ENCODE measurements around the gene PCSK6.

DNA sequence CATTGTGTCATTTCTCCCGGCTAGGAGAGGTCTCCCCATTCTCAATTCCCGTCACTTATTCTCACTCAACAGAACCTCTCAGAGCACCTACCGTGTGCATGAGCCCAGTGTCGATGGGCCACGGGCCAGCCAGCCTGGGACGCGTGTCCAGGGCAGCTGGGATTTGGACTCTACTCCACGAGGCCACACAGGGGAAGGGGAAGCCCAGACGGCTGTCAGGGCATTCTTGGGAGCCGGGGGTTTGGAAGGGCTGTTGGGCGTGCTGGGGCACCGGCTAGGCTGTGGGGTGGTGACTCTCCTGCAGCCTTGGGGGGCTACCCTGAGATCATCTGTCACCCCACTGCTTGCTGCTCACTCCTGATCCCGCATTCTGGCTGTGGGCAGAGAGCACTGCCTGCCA is 41.7 kb upstream of the PCSK6 start:
- TF ChIP-seq POLR2A (IDR thresholded peaks at IDR 0.05) = no peak
- TF ChIP-seq, protein P1, sequence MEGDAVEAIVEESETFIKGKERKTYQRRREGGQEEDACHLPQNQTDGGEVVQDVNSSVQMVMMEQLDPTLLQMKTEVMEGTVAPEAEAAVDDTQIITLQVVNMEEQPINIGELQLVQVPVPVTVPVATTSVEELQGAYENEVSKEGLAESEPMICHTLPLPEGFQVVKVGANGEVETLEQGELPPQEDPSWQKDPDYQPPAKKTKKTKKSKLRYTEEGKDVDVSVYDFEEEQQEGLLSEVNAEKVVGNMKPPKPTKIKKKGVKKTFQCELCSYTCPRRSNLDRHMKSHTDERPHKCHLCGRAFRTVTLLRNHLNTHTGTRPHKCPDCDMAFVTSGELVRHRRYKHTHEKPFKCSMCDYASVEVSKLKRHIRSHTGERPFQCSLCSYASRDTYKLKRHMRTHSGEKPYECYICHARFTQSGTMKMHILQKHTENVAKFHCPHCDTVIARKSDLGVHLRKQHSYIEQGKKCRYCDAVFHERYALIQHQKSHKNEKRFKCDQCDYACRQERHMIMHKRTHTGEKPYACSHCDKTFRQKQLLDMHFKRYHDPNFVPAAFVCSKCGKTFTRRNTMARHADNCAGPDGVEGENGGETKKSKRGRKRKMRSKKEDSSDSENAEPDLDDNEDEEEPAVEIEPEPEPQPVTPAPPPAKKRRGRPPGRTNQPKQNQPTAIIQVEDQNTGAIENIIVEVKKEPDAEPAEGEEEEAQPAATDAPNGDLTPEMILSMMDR (IDR thresholded peaks at IDR 0.05) = no peak

Measured in Peyer's patch (tissue), 4 donors.